Sigmoid colon (tissue), 7 donors: ENCODE results near the gene GALR3. TPM values are rescaled to one million over a fixed set of nuclear protein-coding genes. Genes with fewer than 3 reads are reported as not detected.
A peak's percentile ranks its signal among the peaks of the same experiment; 100 is the strongest.

Experiments
- DNase-seq: peaks from one replicate; pipeline ENCODE4 v3.0.0-alpha.2; 2019
- H3K27ac ChIP-seq, 4 donors: fragments of 200-600 bp; sonication (generic); one replicate each; pipeline ENCODE4 v1.5.1; 2016 to 2019; ENCODE audit warnings: mild to moderate bottlenecking in 1 of 4
- H3K27me3 ChIP-seq, 3 donors: fragments of 200-600 bp; sonication (generic); one replicate each; pipeline ENCODE4 v1.5.1; 2019; ENCODE audit warnings: mild to moderate bottlenecking in 1 of 3
- H3K36me3 ChIP-seq, 4 donors: fragments of 200-600 bp; sonication (generic); one replicate each; pipeline ENCODE4 v1.5.1; 2016 to 2019
- H3K4me1 ChIP-seq, 4 donors: fragments of 200-600 bp; sonication (generic); one replicate each; pipeline ENCODE4 v1.5.1; 2017 to 2019
- H3K4me3 ChIP-seq, 4 donors: fragments of 200-600 bp; sonication (generic); one replicate each; pipeline ENCODE4 v1.5.1; 2017 to 2019; ENCODE audit warnings: mild to moderate bottlenecking in 2 of 4, moderate library complexity in 1 of 4
- H3K9me3 ChIP-seq, 4 donors: fragments of 200-600 bp in 3 of 4; sonication (generic) in 3 of 4; one replicate each; pipeline versions ENCODE4 v1.5.1 to v1.6.1; 2013 to 2019
- EP300 ChIP-seq, 4 donors: sonication (generic); formaldehyde crosslinking; IDR thresholded peaks; one replicate each; pipeline ENCODE4 v1.6.1; 2017; ENCODE audit warnings: antibody characterized with exemption in 4 of 4
- POLR2A ChIP-seq, 2 donors: fragments of 450-650 bp; IDR thresholded peaks; one replicate each; pipeline ENCODE4 v1.6.1; 2016; ENCODE audit warnings: antibody characterized with exemption in 2 of 2, mild to moderate bottlenecking in 2 of 2, moderate library complexity in 2 of 2
- POLR2AphosphoS5 ChIP-seq, 4 donors: sonication (generic); formaldehyde crosslinking; IDR thresholded peaks; one replicate each; pipeline ENCODE4 v1.6.1; 2017; ENCODE audit warnings: antibody characterized with exemption in 4 of 4
- WGBS, 2 donors: extraction: QIAGEN DNeasy Blood & Tissue Kit; methylation state at CpG; one replicate each; pipeline ENCODE4 v1.1.7; 2013; 5-methylcytosine and 5-hydroxymethylcytosine counted together
- intact Hi-C: fragments of 100-400 bp; cut with DNase I; formaldehyde crosslinking; loops from one replicate; pipeline ENCODE4 v1.15.1; 2023
- polyA plus RNA-seq, 3 donors: library from polyadenylated mRNA; stranded (reverse); fragments of 200-250 nt; gene quantifications; one replicate each; pipeline ENCODE4 v1.2.3, GENCODE V29; 2013
- total RNA-seq, 4 donors: library from RNA; depleted of rRNA; stranded (reverse); fragments of >200 nt; gene quantifications; one replicate each; pipeline ENCODE4 v1.1.0, GENCODE V29; 2016
- TF ChIP-seq, protein P1 (sequence below), 4 experiments: fragments of 450-650 bp in 3 of 4; fragments of 200-600 bp in 1 of 4; IDR thresholded peaks; one replicate each; pipeline ENCODE4 v1.5.1; 2016 to 2019; ENCODE audit warnings: antibody characterized with exemption in 4 of 4, mild to moderate bottlenecking in 3 of 4, moderate library complexity in 2 of 4
- donor health status: healthy with polysubstance abuse.
- donor health status: Bipolar disorder and iron deficiency.
- donor health status: healthy.

GALR3 gene
- total and polyA plus RNA-seq, 7 donors, result not detected

- peak overlapping the region; percentile 17 to 48 (median 40) for H3K4me3 ChIP-seq
- WGBS, 2 donors, result 2 to 3% methylated on average over 68 of the region's 68 CpGs
Observed at GRCh38 chr22:37818409-37819104, 4.6 kb upstream of the GALR3 start.

DNA sequence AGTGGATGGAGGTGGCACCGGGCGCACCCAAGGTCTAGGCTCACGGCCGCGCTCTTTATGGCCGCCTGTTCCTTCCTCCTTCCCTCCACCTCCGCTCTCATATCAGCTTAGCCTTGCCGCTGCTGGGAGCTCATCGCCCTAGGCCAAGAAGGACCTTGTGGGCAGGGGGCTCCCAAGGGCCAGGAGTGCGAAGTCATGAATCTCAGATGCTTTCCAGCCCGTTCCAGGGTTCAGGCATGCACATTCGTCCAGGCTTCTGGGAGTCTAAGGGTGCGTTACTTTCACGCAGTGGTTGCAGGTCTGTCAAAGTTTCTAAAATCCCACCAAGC, 4.1 kb upstream of the GALR3 start:
- peaks cover 0 to 48% (median 27%) of the 10 kb centered on the region in 3 donors for H3K27me3 ChIP-seq
- peak overlapping the region in 1 of 4 donors; percentile 65 for H3K27ac ChIP-seq
- H3K36me3 ChIP-seq, result peaks cover 0 to 15% (median 0%) of the 10 kb centered on the region in 4 donors
- intact Hi-C loops, result no loop called here
- peaks cover 0 to 19% (median 16%) of the 10 kb centered on the region in 4 donors for H3K4me1 ChIP-seq
- TF ChIP-seq, protein P1, sequence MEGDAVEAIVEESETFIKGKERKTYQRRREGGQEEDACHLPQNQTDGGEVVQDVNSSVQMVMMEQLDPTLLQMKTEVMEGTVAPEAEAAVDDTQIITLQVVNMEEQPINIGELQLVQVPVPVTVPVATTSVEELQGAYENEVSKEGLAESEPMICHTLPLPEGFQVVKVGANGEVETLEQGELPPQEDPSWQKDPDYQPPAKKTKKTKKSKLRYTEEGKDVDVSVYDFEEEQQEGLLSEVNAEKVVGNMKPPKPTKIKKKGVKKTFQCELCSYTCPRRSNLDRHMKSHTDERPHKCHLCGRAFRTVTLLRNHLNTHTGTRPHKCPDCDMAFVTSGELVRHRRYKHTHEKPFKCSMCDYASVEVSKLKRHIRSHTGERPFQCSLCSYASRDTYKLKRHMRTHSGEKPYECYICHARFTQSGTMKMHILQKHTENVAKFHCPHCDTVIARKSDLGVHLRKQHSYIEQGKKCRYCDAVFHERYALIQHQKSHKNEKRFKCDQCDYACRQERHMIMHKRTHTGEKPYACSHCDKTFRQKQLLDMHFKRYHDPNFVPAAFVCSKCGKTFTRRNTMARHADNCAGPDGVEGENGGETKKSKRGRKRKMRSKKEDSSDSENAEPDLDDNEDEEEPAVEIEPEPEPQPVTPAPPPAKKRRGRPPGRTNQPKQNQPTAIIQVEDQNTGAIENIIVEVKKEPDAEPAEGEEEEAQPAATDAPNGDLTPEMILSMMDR (IDR thresholded peaks at IDR 0.05), result no peak
- TF ChIP-seq EP300 (IDR thresholded peaks at IDR 0.05) (no peak), POLR2AphosphoS5 (IDR thresholded peaks at IDR 0.05) (no peak), POLR2A (IDR thresholded peaks at IDR 0.05) (no peak)
- 29% methylated on average over 14 of the region's 14 CpGs for WGBS, 2 donors
- no peak for DNase-seq
- peak overlapping the region in 3 of 4 donors; percentile 32 to 48 (median 47) for H3K4me3 ChIP-seq
- H3K9me3 ChIP-seq, result no peaks in the 10 kb centered on the region

More at GRCh38 chr22:37818409-37819104, 4.6 kb upstream of the GALR3 start:
- TF ChIP-seq, protein P1 (IDR thresholded peaks at IDR 0.05), result peak; percentile 18 to 43 (median 30)
- no peak for TF ChIP-seq EP300 (IDR thresholded peaks at IDR 0.05)
- peak; percentile 83 for DNase-seq
- Histone ChIP-seq H3K27me3 (peaks cover 0 to 42% (median 24%) of the 10 kb centered on the region in 3 donors), H3K27ac (peak overlapping the region in 2 of 4 donors; percentile 55 to 65), H3K9me3 (no peaks in the 10 kb centered on the region), H3K4me1 (peaks cover 0 to 19% (median 16%) of the 10 kb centered on the region in 4 donors), H3K36me3 (peaks cover 0 to 18% (median 0%) of the 10 kb centered on the region in 4 donors)
- intact Hi-C loops, result loop anchor here (1.0 kb wide), 1 partner anchor 45 kb away; no protein-coding TSS in a partner anchor

- peaks cover 0 to 8% (median 0%) of the 10 kb centered on the region in 4 donors for H3K36me3 ChIP-seq
- WGBS, 2 donors, result 89 to 94% methylated on average over 5 of the region's 5 CpGs
- H3K27me3 ChIP-seq, result peaks cover 0 to 52% (median 27%) of the 10 kb centered on the region in 3 donors
- H3K4me1 ChIP-seq, result peaks cover 0 to 28% (median 24%) of the 10 kb centered on the region in 4 donors
- H3K4me3 ChIP-seq, result no peak overlapping the region
- no peak overlapping the region for H3K27ac ChIP-seq
- H3K9me3 ChIP-seq, result no peaks in the 10 kb centered on the region
- no peak for DNase-seq
- intact Hi-C loops, result no loop called here
- TF ChIP-seq EP300 (IDR thresholded peaks at IDR 0.05), result no peak
- no peak for TF ChIP-seq POLR2A (IDR thresholded peaks at IDR 0.05)
- TF ChIP-seq POLR2AphosphoS5 (IDR thresholded peaks at IDR 0.05), result no peak
- TF ChIP-seq, protein P1 (IDR thresholded peaks at IDR 0.05), result no peak
Observed at GRCh38 chr22:37820350-37820749, 2.8 kb upstream of the GALR3 start.

- Histone ChIP-seq H3K36me3 (no peaks in the 10 kb centered on the region), H3K4me3 (no peak overlapping the region), H3K27ac (no peak overlapping the region), H3K4me1 (peaks cover 0 to 38% (median 32%) of the 10 kb centered on the region in 4 donors), H3K9me3 (no peaks in the 10 kb centered on the region), H3K27me3 (peaks cover 0 to 52% (median 27%) of the 10 kb centered on the region in 3 donors)
- intact Hi-C loops, result no loop called here
- DNase-seq, result no peak
- WGBS, 2 donors, result 54 to 66% methylated on average over 8 of the region's 8 CpGs
- TF ChIP-seq POLR2A (IDR thresholded peaks at IDR 0.05) (no peak), EP300 (IDR thresholded peaks at IDR 0.05) (no peak), POLR2AphosphoS5 (IDR thresholded peaks at IDR 0.05) (no peak)
- TF ChIP-seq, protein P1 (IDR thresholded peaks at IDR 0.05), result no peak
Observed at GRCh38 chr22:37822079-37822833, 926 bp upstream of the GALR3 start.
